Stimulated activated CD8-positive, alpha-beta memory T cell treated with anti-CD3 and anti-CD28 coated beads, Interleukin-4, amount 100 ng/mL, for 24 hours (primary cell): Measurements from ENCODE around the gene TMEM221.
"Not testable (repeated sequence)": the region's sequence is repeated elsewhere in the genome, so short reads cannot be mapped to it uniquely, and the experiment has no call there.

ENCODE experiments used
- DNase-seq: peaks from one replicate; pipeline ENCODE4 v3.0.0-alpha.2; 2020; ENCODE audit warnings: low read depth

Gene TMEM221

DNA sequence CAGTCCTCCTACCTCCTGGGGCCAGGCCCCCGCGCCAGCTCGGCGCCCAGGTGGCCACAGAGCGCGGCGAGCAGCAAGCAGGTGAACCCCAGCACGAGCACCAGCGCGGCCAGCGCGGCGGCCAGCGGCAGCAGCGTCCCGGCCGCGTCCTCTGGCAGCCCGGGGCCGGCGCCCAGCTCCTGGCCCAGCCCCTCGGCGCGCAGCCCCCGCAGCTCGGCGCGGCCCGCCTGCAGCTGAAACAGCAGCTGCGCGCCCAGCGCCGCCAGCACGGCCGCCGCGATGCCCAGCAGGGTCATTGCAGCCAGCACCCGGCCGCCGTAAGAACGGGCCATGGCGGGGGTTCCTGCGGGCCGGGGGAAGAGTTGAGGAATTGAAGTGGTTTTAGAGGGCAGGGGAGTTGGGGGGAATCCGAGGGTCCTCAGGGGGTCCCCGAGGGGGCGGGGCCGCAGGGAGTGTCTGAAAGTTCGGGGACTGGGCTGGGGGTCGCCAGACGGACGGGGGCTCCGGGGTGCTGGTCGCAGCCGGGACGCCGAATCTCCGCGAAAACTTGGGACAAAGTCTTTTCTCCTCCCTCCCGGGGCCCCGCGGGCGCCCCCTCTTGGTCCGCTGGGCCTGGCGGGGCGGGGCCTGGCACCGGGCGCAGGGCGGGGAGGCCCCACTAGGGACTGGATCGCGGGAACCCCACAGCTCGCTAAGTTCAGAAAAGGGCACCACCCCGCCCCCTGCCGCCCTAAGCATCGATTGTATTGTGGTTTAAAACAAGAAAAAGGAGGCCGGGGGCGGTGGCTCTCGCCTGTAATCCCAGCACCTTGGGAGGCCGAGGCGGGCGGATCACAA, at the start of gene TMEM221:
Gene TMEM221 (minus strand): TSS at position 538 of the 837 bp plus-strand sequence. CDS start 206 bp downstream, at position 332.
- DNase-seq: peak; percentile 30

DNA sequence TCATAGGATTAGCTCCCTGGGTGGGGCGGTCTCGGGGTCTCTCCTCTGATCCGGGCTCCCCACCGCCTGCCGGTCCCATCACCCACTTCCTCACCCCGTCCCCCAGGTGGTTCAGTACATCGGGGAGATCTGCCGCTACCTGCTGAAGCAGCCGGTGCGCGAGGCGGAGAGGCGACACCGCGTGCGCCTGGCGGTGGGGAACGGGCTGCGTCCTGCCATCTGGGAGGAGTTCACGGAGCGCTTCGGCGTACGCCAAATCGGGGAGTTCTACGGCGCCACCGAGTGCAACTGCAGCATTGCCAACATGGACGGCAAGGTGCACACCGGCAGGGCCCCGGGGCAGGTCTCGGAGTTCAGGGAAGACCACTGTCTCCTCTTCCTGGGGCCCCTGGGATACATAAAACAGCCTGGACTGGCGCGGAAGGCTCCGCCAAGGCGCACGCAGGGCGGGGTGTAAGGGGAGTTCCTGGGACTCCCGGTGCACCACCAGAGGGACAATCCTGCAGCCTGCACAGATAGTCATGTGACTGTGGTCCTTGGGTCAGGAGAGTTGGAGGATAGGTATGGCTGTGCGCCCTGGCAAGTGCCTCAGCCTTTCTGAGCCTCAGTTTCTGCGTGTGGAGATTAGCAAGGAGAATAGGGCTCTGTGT, 48.8 kb upstream of the TMEM221 start:
- no peak for DNase-seq

GRCh38 chr19:17496337-17496997, 48.0 kb upstream of the TMEM221 start:
- peak; percentile 71 for DNase-seq

GRCh38 chr19:17495639-17496296, 47.3 kb upstream of the TMEM221 start:
- DNase-seq: no peak

GRCh38 chr19:17491287-17491686, 42.8 kb upstream of the TMEM221 start:
- no peak for DNase-seq

- no peak for DNase-seq
Observed at GRCh38 chr19:17490411-17490810, 41.9 kb upstream of the TMEM221 start.

DNA sequence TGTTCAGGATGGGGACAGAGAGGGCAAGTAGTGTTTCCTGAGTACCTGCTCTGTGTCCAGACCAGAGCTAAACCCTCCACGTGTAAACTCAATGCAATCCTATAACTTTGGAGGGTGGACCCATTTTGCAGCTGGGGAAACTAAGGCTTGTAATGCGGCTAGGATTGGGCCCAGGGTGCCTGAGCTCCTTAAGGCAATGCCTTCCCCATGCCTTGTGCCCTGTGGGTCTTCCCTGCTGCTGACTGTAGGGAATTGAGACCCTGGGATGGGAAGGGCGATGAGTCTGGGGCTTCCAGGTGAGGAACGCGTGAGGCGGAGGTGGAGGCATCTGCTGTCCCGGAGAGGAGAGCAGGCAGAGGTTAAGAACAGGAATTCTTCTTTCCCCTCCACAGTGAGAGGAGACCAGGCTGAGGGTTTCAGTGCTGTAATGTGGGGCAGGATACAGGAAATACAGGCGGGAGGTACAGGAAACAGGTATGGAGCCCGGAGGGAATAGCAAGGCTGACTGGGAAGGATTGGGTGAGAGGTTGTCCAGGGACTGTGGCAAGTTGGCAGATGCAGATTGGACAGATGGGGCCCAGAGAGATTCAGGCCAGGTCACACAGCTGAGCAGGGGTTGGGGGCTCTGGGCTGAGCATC, 41.0 kb upstream of the TMEM221 start:
- no peak for DNase-seq

DNA sequence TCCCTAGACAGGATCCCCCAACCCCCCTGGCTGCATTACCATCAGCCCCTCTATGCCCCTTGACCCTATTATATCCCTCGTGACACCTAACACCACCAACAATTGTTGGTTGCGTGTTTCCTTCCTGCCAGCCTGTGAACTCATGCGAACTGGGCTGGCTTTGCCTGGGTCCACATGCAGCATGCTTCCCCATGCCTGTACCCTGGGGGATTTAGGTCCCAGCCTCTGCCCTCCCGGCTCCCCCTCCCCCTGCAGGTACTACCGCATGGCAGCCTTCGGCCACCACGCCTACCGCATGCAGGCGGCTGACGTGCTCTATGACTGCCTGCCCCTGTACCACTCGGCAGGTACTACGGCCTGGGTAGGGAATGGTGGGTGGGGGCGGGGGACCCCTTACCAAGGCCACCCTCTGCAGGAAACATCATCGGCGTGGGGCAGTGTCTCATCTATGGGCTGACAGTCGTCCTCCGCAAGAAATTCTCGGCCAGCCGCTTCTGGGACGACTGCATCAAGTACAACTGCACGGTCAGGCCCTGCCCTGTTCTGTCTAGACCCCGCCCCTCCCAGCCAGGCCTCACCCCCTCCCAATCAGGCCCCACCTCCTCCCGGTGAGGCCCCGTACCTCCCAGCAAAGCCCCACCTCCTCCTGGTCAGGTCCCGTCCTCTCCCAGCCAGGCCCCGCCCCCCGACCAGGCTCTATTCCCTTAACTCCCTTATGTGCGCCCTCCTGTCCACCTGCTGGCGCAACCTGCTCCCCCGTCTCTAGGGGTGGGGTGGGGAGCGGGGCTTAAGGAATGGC, 40.3 kb upstream of the TMEM221 start:
- peak; percentile 75 for DNase-seq

- no peak for DNase-seq
Observed at GRCh38 chr19:17487284-17488121, 39.0 kb upstream of the TMEM221 start.

DNA sequence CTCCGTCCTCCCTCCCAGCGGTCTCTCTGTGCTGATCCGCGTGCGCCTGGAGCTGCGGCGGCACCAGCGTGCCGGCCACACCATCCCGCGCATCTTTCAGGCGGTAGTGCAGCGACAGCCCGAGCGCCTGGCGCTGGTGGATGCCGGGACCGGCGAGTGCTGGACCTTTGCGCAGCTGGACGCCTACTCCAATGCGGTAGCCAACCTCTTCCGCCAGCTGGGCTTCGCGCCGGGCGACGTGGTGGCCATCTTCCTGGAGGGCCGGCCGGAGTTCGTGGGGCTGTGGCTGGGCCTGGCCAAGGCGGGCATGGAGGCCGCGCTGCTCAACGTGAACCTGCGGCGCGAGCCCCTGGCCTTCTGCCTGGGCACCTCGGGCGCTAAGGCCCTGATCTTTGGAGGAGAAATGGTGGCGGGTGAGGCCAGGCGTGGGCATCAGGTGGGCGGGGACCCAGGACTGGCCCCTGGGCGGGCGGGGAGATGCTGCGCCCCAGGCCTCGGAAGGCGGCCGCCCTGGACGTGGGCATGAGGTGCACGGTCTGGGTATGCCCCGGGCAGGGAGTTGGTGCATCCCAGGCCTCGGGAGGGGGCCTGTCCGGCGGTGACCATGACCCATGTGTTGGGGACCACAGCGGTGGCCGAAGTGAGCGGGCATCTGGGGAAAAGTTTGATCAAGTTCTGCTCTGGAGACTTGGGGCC, 38.2 kb upstream of the TMEM221 start:
- DNase-seq: no peak

- no peak for DNase-seq
Observed at GRCh38 chr19:17484520-17485185, 36.2 kb upstream of the TMEM221 start.

- no peak for DNase-seq
Observed at GRCh38 chr19:17483605-17484002, 35.1 kb upstream of the TMEM221 start.

GRCh38 chr19:17482877-17483604, 34.6 kb upstream of the TMEM221 start:
- DNase-seq: no peak

DNA sequence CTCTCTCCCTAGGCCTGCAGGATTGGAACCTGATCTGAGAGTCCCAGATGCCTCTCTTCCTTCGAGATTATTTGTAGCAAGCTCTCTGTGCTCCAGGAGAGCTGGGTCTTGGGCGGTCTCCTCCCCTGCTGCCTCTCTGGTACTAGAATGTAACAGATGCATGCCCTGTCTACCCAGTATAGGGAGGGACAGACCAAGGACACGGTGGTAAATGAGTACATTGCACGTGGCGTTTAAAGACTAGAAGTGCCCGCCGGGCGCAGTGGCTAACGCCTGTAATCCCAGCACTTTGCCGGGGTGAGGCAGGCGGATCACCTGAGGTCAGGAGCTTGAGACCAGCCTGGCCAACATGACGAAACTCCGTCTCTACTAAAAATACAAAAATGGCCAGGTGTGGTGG, 33.5 kb upstream of the TMEM221 start:
- DNase-seq: no peak

GRCh38 chr19:17479325-17479791, 30.9 kb upstream of the TMEM221 start:
- no peak for DNase-seq

DNA sequence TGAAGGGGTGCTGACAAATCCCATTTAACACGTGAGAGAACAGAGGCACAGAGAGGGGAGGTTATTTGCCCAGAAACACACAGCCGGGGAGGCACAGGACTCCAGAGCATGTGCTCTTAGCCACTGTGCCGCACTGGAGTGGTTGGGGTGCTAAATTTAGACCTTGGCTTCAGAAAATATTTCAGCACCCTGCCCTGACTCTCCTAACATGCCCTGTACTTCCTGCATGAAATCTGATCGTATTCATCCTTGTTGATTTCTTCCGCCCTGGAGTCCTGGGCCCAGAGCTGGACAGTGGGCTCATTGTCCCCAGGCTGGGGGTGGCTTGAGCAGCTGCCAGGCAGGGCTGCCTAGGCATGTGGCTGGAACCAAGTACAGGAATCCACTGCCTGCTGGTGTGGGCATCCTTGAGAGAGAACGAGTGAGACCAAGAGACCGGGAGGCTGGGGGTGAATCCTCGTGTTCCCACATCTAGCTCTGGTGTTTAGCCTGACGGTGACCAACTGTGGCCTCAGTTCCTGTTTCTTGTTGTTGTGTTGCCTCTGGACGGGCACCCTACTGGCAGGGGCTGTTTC, 27.2 kb upstream of the TMEM221 start:
- no peak for DNase-seq

DNA sequence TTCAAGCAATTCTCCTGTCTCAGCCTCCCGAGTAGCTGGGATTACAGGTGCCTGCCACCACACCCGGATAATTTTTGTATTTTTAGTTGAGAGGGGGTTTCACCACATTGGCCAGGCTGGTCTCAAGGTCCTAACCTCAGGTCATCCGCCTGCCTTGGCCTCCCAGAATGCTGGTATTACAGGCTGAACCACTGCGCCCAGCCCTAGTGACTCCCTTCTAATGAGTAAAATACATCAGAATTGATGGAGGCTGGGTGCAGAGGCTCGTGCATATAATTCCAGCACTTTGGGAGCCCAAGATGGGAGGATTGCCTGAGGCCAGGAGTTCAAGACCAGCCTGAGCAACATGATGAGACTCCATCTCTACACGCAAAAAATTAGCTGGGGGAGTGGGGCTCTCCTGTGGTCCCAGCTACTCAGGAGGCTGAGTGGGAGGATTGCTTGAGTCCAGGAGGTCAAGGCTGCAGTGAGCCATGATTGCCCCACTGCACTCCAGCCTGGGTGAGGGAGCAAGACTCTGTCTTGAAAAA, 26.6 kb upstream of the TMEM221 start:
- not testable (repeated sequence) for DNase-seq
